RWPE1 (cell line): ENCODE results near the gene RAD9B.

Source experiments
- CTCF ChIA-PET: fragments of 350-600 bp; sonication (Branson Sonifier 250); formaldehyde crosslinking; extraction: SDS; loops from one replicate; lab custom pipeline; 2021; lab: Yijun Ruan, JAX
- POLR2A ChIA-PET: fragments of 400-600 bp; formaldehyde crosslinking; extraction: SDS; loops from one replicate; lab custom pipeline; 2020; ENCODE audit warnings: antibody characterized with exemption; ENCODE audit not compliant: low non-redundant PET; lab: Yijun Ruan, JAX
- DNase-seq: peaks from one replicate; pipeline ENCODE4 v3.0.0; 2012; ENCODE audit warnings: low spot score
- H3K27ac ChIP-seq: fragments of 450-650 bp; 2 replicates; pipeline ENCODE4 v1.5.1; 2017
- TF ChIP-seq, protein P1 (sequence below): fragments of 450-650 bp; conservative IDR thresholded peaks from 2 replicates; pipeline ENCODE4 v1.5.1; 2017; ENCODE audit warnings: low read depth, mild to moderate bottlenecking

Gene RAD9B

DNA sequence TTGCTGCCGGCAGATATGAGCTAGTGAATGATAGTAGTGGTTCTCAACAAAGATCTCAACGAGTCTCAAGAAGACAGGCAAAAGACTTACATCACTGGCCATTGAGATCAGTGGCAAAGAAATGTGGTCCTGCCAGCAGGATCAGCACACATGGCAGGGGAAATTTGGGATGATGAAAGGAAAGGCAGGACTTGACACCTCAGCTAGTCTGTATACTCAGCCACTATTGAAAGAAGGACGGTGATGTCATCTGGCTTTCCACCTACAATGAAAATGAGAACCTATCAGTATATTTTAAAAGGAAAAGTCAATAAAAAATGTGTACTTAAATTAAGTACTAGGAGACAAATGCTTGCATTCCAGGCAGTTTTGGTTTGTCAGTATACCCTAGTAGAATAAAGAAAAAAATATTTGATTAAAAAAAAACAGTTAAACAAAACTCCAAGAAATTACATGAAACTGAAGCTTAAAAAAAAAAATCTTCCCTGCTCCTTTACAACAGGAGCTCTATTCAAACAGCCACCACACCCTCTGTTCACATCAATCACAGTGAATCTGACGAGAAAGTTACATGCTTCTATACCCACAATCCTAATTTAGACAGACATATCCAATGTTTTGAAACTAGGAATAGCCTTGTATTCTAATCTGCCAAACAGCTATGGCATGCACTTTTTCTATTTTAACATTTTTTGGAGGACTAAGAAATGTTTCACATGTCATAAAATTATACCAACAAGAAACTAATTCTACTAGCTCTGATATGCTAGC is 34.9 kb downstream of the RAD9B start:
- ChIA-PET CTCF (interaction anchor here (1.1 to 1.6 kb wide), 2 partner anchors 63 to 65 kb away, joined by 3 read pairs; no protein-coding TSS in a partner anchor), POLR2A (no interaction called here)
- DNase-seq, result no peak
- TF ChIP-seq, protein P1, sequence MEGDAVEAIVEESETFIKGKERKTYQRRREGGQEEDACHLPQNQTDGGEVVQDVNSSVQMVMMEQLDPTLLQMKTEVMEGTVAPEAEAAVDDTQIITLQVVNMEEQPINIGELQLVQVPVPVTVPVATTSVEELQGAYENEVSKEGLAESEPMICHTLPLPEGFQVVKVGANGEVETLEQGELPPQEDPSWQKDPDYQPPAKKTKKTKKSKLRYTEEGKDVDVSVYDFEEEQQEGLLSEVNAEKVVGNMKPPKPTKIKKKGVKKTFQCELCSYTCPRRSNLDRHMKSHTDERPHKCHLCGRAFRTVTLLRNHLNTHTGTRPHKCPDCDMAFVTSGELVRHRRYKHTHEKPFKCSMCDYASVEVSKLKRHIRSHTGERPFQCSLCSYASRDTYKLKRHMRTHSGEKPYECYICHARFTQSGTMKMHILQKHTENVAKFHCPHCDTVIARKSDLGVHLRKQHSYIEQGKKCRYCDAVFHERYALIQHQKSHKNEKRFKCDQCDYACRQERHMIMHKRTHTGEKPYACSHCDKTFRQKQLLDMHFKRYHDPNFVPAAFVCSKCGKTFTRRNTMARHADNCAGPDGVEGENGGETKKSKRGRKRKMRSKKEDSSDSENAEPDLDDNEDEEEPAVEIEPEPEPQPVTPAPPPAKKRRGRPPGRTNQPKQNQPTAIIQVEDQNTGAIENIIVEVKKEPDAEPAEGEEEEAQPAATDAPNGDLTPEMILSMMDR, result no peak
- H3K27ac ChIP-seq, result peak overlapping the region; percentile 95

DNA sequence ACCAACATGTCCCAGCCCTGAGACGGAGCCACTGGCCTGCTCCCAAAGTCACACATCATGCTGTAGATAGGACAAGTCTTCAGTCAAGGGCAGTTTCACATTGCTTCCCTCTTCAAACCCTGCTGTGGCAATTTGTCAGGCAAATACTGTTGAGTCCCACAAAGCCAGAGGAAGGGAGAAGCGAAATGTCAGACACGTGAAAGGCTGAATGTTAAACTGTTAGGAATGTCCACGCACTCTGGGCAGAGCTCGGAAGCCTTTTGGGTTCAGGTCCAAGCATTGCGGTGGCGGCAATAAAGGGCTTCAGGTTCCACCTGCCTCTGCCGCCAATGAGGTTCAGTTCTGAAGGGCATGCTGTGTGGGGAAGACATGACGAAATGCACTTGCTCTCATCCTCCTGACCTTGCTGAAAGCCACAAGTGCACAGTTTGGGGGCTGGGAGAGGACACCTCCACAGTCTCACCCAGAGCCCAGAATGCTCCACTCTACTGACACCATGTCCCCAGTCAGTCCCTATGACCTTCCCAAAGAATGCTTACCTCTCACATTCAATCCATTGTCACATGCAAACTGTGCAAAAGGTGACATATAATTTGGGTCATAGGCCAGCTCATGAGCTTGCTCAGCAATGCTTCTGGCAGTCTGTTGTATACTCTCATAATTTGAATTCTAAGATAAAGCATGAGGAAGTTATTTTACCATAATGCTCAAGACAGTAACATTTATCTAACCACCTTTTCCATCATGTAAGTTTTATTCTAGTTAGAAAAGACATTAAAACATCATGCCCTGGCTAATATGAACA is 35.7 kb downstream of the RAD9B start:
- ChIA-PET POLR2A (no interaction called here), CTCF (interaction anchor here (0.5 to 1.6 kb wide), 4 partner anchors 26 to 141 kb away, joined by 3 to 5 read pairs (median 3); no protein-coding TSS in a partner anchor)
- TF ChIP-seq, protein P1, result no peak
- peak; percentile 60 for DNase-seq
- peak overlapping the region; percentile 95 for H3K27ac ChIP-seq

DNA sequence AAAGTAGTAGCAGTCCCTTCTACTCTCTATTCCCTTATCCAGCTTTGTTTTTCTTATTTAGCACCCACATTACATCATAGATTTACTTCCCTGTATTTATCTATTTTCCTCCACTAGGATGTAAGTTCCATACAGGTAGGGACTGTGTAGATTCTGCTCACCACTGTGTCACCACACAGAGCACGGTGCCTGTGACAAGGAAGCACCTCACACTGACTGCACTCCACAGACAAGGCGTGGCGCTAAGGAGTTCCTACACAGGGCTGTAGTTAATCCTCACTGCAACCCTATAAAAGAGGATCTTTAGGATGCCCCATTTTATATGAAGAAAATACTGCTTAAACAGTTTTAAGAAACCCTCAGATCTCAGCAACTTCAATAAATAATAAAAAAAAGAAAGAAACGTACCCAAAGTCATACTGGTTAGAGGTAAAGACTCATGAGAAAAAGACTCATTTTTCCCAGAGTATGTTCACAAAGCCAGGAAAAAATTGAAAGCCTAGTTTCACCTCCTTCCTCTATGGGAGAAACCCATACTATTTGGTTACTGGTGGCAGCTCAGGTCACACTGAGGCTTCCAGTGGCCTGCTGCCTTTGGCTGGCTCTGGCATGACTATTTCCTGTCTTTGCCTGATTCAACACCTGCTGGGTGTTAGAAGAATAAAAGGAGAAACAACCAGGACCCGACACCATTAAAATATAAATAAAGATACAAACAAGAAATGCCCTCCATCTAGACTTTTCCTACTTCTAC is 36.9 kb downstream of the RAD9B start:
- TF ChIP-seq, protein P1, result no peak
- peak overlapping the region; percentile 49; the same call in 1 of the 2 replicates for H3K27ac ChIP-seq
- POLR2A ChIA-PET, result no interaction called here
- CTCF ChIA-PET, result interaction anchor here (0.6 to 1.0 kb wide), 3 partner anchors 15 to 866 kb away, joined by 3 to 5 read pairs (median 3); no protein-coding TSS in a partner anchor
- no peak for DNase-seq

DNA sequence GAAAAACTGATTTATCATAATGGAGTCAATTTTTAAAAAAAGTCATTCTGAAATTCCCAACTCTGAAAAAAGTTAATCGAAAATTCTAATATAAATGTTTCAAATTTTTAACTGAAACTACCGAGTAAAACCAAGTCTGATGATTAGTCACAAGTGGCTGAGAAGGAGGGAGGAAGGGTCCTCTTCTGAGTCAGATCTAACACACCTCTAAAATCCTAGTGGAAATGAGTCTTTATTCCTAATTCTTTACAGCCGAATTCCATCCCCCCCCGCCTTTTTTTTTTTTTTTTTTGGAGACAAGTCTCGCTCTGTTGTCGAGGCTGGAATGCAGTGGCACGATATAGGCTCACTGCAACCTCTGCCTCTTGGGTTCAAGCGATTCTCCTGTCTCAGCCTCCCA is 37.9 kb downstream of the RAD9B start:
- no peak for DNase-seq
- CTCF ChIA-PET, result interaction anchor here (0.6 kb wide), 1 partner anchor 538 kb away, joined by 3 read pairs; no protein-coding TSS in a partner anchor
- TF ChIP-seq, protein P1, result no peak
- POLR2A ChIA-PET, result no interaction called here
- H3K27ac ChIP-seq, result peak overlapping the region; percentile 100

DNA sequence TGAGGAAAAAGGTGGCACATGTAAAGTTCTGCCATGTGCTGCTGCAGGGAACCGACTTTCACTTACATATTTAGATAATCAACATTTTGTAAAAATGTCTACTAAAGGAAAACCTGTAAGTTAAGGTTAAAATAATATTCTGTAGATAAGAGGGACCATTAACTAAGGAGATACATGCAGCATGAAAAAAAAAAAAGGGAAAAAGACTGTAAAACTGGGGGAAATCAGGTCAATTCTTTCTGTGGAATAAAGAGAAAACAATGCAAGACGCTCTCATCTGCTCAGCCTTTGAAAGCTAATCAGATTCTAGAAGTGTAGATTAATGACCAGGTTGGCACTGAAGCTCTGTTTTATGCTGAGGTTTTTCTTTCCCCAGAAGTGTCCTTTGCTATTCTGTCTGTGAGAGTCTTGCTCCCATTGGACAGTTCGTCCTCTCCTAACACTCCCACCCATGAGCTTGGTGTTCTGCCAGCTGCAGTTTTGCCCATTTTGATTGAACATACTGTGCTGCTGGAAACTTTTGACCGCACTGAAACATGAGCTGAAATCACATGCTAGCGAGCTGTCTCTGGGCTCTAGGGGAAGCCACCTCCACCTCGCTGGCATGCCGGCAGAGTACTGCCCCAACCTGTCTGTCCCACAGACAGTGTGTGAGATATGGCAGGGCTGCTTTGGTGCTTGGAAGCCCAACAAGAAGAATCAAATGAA is 41.3 kb downstream of the RAD9B start:
- H3K27ac ChIP-seq, result peak overlapping the region; percentile 100
- DNase-seq, result peak; percentile 72

More for the DNA sequence above, 41.3 kb downstream of the RAD9B start:
- ChIA-PET POLR2A (no interaction called here), CTCF (interaction anchor here (0.6 to 0.9 kb wide), 2 partner anchors 23 to 93 kb away, joined by 3 to 5 read pairs; no protein-coding TSS in a partner anchor)
- TF ChIP-seq, protein P1, result no peak
